GM18873 (cell line): ENCODE results near the gene FSIP1.

Experiments used
- ATAC-seq: cut with Tn5 transposase; IDR thresholded peaks from one replicate; pipeline ENCODE4 v1.9.1; 2021; ENCODE audit warnings: mild to moderate bottlenecking, moderate library complexity, moderate number of reproducible peaks; ENCODE audit not compliant: unreplicated experiment, low FRiP score

FSIP1 gene

GRCh38 chr15:39598186-39598850, 184.3 kb downstream of the FSIP1 start:
- no peak for ATAC-seq

- ATAC-seq = no peak
These were observed 184.9 kb downstream of the FSIP1 start for GRCh38 chr15:39597751-39598185.

GRCh38 chr15:39597336-39597735, 185.3 kb downstream of the FSIP1 start:
- no peak for ATAC-seq

GRCh38 chr15:39596358-39597051, 186.1 kb downstream of the FSIP1 start:
- ATAC-seq = no peak

GRCh38 chr15:39595338-39596221, 187.1 kb downstream of the FSIP1 start:
- ATAC-seq = no peak

- no peak for ATAC-seq
These were observed 187.9 kb downstream of the FSIP1 start for GRCh38 chr15:39594446-39595337.

GRCh38 chr15:39593656-39594445, 188.8 kb downstream of the FSIP1 start:
- no peak for ATAC-seq

GRCh38 chr15:39593071-39593655, 189.5 kb downstream of the FSIP1 start:
- ATAC-seq = no peak

GRCh38 chr15:39592500-39592899, 190.1 kb downstream of the FSIP1 start:
- no peak for ATAC-seq

GRCh38 chr15:39591896-39592315, 190.7 kb downstream of the FSIP1 start:
- no peak for ATAC-seq

- no peak for ATAC-seq
These were observed 191.3 kb downstream of the FSIP1 start for GRCh38 chr15:39591141-39591895.

- ATAC-seq = no peak
These were observed 192.6 kb downstream of the FSIP1 start for GRCh38 chr15:39589815-39590644.

GRCh38 chr15:39589193-39589814, 193.3 kb downstream of the FSIP1 start:
- no peak for ATAC-seq

GRCh38 chr15:39588531-39589192, 194.0 kb downstream of the FSIP1 start:
- no peak for ATAC-seq

GRCh38 chr15:39587731-39588530, 194.7 kb downstream of the FSIP1 start:
- no peak for ATAC-seq
